Activated naive CD4-positive, alpha-beta T cell treated with anti-CD3 and anti-CD28 coated beads, Interleukin-2, amount 10 ng/mL, durations not matched to agents 7 days and 5 days (primary cell): ENCODE results near the gene C6orf15.

Source experiments
- CTCF ChIA-PET: fragments of 350-600 bp; sonication (Branson Sonifier 250); formaldehyde crosslinking; loops from one replicate; lab custom pipeline; 2021; ENCODE audit warnings: antibody characterized with exemption; lab: Charles Lee
- DNase-seq: peaks from one replicate; pipeline ENCODE4 v3.0.0-alpha.2; 2020
- H3K27ac Mint-ChIP-seq: one replicate; pipeline ENCODE4 v1.8.0; 2021; ENCODE audit warnings: mild to moderate bottlenecking, moderate library complexity, mixed read lengths
- H3K27me3 Mint-ChIP-seq: one replicate; pipeline ENCODE4 v1.8.0; 2021; ENCODE audit warnings: mild to moderate bottlenecking, mixed read lengths
- H3K36me3 Mint-ChIP-seq: one replicate; pipeline ENCODE4 v1.8.0; 2021; ENCODE audit warnings: mixed read lengths
- H3K4me1 Mint-ChIP-seq: one replicate; pipeline ENCODE4 v1.8.0; 2021; ENCODE audit warnings: mixed read lengths
- H3K4me3 Mint-ChIP-seq: one replicate; pipeline ENCODE4 v1.8.0; 2021; ENCODE audit warnings: mild to moderate bottlenecking, moderate library complexity, mixed read lengths
- H3K9me3 Mint-ChIP-seq: one replicate; pipeline ENCODE4 v1.8.0; 2021; ENCODE audit warnings: mixed read lengths

Gene C6orf15

DNA sequence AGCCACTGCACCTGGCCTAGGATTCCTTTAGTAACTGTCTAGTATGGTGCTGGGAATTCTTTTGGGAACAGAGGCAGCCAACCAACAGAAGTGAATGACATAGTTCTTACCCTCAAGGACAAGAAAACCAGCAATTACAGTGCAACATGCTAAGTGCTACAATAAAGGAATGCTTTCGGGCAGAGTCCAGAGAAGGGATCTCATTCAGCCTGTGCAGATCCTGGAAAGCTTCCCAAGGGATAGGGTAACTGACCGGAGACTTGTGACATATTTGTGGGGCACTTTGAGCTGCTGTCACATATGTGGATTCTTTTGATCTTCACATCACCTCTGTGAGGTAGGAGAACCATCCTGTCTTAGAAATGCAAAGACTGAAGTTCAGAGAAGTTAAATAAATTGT is 46.8 kb downstream of the C6orf15 start:
- H3K4me3 Mint-ChIP-seq, result no peak overlapping the region
- no peaks in the 10 kb centered on the region for H3K9me3 Mint-ChIP-seq
- H3K27me3 Mint-ChIP-seq, result peaks cover 22% of the 10 kb centered on the region
- no peaks in the 10 kb centered on the region for H3K4me1 Mint-ChIP-seq
- CTCF ChIA-PET, result no interaction called here
- H3K36me3 Mint-ChIP-seq, result no peaks in the 10 kb centered on the region
- no peak overlapping the region for H3K27ac Mint-ChIP-seq
- no peak for DNase-seq

DNA sequence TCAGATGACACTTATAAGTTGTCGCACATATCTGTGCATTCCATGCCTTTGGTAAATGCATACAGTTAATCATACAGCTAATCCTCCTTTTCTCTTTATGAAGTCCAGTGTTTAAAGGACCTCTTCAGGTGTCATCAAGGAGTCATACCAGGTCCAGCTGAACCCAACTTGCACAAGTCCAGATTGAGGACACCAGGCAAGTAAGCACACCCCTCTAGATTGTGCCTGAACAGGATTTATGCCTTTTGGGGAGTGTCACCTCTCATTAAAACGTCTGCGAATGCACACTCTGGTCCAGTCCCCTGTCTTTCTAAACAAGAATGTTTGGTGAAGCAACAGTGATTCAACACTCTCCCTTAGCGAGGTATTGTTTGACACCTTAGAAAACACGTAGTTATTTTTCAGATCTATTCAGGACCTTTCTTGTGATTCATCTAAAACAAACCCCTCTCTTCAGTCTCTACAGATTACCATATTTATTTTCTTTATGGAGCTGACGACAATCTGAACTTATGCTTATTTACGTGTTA is 48.4 kb downstream of the C6orf15 start:
- Mint-ChIP-seq H3K4me3 (no peak overlapping the region), H3K4me1 (no peaks in the 10 kb centered on the region), H3K27ac (no peak overlapping the region), H3K36me3 (no peaks in the 10 kb centered on the region), H3K27me3 (peaks cover 23% of the 10 kb centered on the region), H3K9me3 (no peaks in the 10 kb centered on the region)
- CTCF ChIA-PET, result no interaction called here
- no peak for DNase-seq
